Adipocyte (in vitro differentiated cells): ENCODE data around the gene RPSA.

Experiments used
- DNase-seq: peaks from one replicate; pipeline ENCODE4 v3.0.0-alpha.2; 2015; ENCODE audit warnings: low read depth
- H3K27me3 ChIP-seq: replicated peaks from 2 replicates; pipeline ENCODE4 v1.7.0; 2013; ENCODE audit warnings: mild to moderate bottlenecking, low read length, moderate library complexity; ENCODE audit not compliant: control insufficient read depth, insufficient read depth
- H3K36me3 ChIP-seq: 2 replicates; pipeline ENCODE4 v1.7.0; 2013; ENCODE audit warnings: low read length, mild to moderate bottlenecking, moderate library complexity; ENCODE audit not compliant: control insufficient read depth, insufficient read depth, severe bottlenecking
- H3K4me1 ChIP-seq: 2 replicates; pipeline ENCODE4 v1.7.0; 2013; ENCODE audit warnings: mild to moderate bottlenecking, low read length, moderate library complexity; ENCODE audit not compliant: control insufficient read depth, insufficient read depth
- H3K4me3 ChIP-seq: 2 replicates; pipeline ENCODE4 v1.7.0; 2013; ENCODE audit warnings: mild to moderate bottlenecking, low read length, moderate library complexity
- H3K9ac ChIP-seq: 2 replicates; pipeline ENCODE4 v1.7.0; 2013; ENCODE audit warnings: mild to moderate bottlenecking, low read length, moderate library complexity
- H3K9me3 ChIP-seq: 2 replicates; pipeline ENCODE4 v1.7.0; 2013; ENCODE audit warnings: mild to moderate bottlenecking, low read length, moderate library complexity; ENCODE audit not compliant: control insufficient read depth

RPSA gene

GRCh38 chr3:39379778-39380155 is 26.8 kb upstream of the RPSA start:
- Histone ChIP-seq H3K9ac (no peak overlapping the region), H3K36me3 (no peaks in the 10 kb centered on the region), H3K9me3 (no peaks in the 10 kb centered on the region), H3K4me3 (no peak overlapping the region), H3K4me1 (peaks cover 6% of the 10 kb centered on the region), H3K27me3 (peaks cover 5% of the 10 kb centered on the region)
- no peak for DNase-seq

DNA sequence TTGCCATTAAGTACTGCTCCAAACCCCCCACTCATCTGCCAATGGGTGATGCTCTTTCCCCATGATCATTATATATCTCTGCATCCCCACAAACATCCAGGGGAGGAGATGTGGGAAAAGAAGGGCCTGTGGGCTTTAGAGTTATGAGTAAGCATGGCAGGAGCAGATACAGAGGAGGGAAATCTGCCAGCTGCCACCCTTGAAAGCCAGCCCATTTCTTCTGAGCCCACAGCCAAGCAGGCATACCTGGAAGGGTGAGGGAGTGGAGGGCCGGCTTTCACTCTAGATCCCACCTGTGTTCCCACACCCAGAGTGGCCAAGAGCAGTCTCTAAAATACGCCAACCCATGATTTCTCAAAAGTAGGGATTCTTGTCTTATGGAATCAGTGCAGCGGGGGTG is 25.1 kb upstream of the RPSA start:
- H3K4me1 ChIP-seq = peaks cover 15% of the 10 kb centered on the region
- H3K27me3 ChIP-seq = no peaks in the 10 kb centered on the region
- H3K9ac ChIP-seq = no peak overlapping the region
- H3K9me3 ChIP-seq = no peaks in the 10 kb centered on the region
- no peak overlapping the region for H3K4me3 ChIP-seq
- H3K36me3 ChIP-seq = no peaks in the 10 kb centered on the region
- DNase-seq = no peak

DNA sequence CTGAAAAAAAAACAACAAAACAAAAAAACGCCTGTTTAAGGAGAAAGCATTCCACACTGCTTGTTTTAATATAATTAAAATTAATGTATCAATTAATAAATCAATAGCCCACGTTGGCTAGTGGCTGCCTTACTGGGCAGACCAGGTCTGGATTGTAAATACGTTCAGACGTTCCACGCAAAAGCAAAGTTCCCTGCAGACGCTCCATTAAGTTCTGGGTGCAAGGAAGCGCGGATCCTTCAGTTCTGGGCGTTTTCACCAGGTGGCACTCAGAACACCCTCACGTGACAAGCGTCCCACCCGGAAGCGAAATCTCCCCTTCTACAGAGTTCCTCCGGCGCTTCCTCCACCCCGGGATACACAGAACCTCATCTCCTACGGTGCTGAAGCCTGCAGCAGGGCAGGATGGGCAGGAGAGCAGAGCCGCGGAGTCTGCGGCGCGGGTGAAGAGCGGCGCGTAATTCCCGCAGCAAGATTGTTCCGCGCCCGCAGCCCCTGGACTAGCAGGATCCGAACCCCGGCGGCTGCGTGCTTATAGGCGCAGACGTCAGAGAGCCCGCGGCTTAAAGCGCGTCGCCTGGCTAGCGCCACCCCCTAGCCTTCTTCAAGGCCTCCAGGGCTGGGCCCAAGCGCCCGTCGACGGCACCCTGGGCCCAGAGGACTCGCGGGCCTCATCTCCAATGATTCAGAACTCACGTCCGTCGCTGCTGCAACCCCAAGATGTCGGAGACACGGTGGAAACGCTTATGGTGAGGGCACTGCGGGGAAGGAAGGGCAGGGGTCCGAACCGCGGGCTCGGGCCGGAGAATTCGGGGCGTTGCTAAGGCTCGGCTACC is 23.3 kb upstream of the RPSA start, which contains the start of gene SLC25A38:
TSS of gene SLC25A38 (plus strand) at position 326 of the 836 bp plus-strand sequence. CDS start at position 681, 355 bp downstream.
- DNase-seq = peak; percentile 95
- peak within 1 kb of the TSS; percentile 94 for H3K9ac ChIP-seq

GRCh38 chr3:39383881-39384664 is 22.4 kb upstream of the RPSA start:
- DNase-seq = peak; percentile 98
- no peaks in the 10 kb centered on the region for H3K27me3 ChIP-seq

More for the DNA sequence above, 23.3 kb upstream of the RPSA start, which contains the start of gene SLC25A38:
- Histone ChIP-seq H3K36me3 (no peaks in the 10 kb centered on the region), H3K27me3 (no peaks in the 10 kb centered on the region), H3K4me1 (peaks cover 15% of the 10 kb centered on the region), H3K4me3 (peak within 1 kb of the TSS; percentile 96), H3K9me3 (no peaks in the 10 kb centered on the region)

GRCh38 chr3:39384665-39385000 is 21.9 kb upstream of the RPSA start:
- H3K4me3 ChIP-seq = peak overlapping the region; percentile 96
- peaks cover 15% of the 10 kb centered on the region for H3K4me1 ChIP-seq
- no peaks in the 10 kb centered on the region for H3K27me3 ChIP-seq
- H3K9ac ChIP-seq = peak overlapping the region; percentile 94
- DNase-seq = no peak
- H3K36me3 ChIP-seq = peaks cover under 1% of the 10 kb centered on the region
- H3K9me3 ChIP-seq = no peaks in the 10 kb centered on the region

More at GRCh38 chr3:39383881-39384664, 22.4 kb upstream of the RPSA start:
- peaks cover 15% of the 10 kb centered on the region for H3K4me1 ChIP-seq
- peak overlapping the region; percentile 94 for H3K9ac ChIP-seq
- H3K9me3 ChIP-seq = no peaks in the 10 kb centered on the region
- H3K36me3 ChIP-seq = no peaks in the 10 kb centered on the region
- peak overlapping the region; percentile 96 for H3K4me3 ChIP-seq

DNA sequence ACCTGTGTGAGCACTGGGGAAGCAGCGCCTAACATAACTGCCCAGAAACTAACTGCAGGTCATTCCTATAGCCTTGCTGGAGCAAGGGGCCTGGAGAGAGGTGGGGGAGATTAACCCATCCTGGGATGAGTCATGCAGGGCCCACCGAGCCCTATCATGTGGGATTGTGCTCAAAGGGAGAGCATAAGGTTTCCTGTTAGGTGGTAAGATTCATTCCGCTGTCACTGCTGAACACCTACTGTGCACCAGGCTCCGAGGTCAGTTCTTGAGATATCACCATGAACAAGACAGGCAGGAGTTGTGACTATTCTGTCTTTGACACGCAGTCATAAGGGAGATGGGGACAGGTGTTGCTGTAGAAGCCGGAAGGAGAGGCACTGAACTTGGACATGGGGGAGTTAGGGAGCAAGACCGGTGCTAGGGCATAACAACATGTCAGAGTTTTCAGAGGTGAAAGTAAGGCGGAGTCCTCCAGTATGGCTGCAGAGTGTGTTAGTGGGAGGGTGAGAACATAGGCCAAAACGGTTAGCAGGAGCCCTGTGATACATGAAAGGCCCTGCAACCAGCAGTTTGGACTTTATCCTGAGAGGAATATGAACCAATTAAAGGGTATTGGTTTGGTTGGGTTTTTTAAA is 20.9 kb upstream of the RPSA start:
- Histone ChIP-seq H3K36me3 (peaks cover 9% of the 10 kb centered on the region), H3K4me1 (peaks cover 15% of the 10 kb centered on the region), H3K27me3 (no peaks in the 10 kb centered on the region), H3K9me3 (no peaks in the 10 kb centered on the region), H3K9ac (peak overlapping the region; percentile 30), H3K4me3 (peak overlapping the region; percentile 96)
- DNase-seq = no peak

GRCh38 chr3:39386318-39386717 is 20.2 kb upstream of the RPSA start:
- Histone ChIP-seq H3K36me3 (peaks cover 17% of the 10 kb centered on the region), H3K9me3 (no peaks in the 10 kb centered on the region), H3K9ac (no peak overlapping the region), H3K27me3 (no peaks in the 10 kb centered on the region), H3K4me1 (peaks cover 15% of the 10 kb centered on the region), H3K4me3 (no peak overlapping the region)
- DNase-seq = no peak

GRCh38 chr3:39387411-39387975 is 19.0 kb upstream of the RPSA start:
- Histone ChIP-seq H3K27me3 (no peaks in the 10 kb centered on the region), H3K4me1 (peaks cover 14% of the 10 kb centered on the region), H3K36me3 (peaks cover 27% of the 10 kb centered on the region), H3K4me3 (no peak overlapping the region), H3K9me3 (no peaks in the 10 kb centered on the region), H3K9ac (no peak overlapping the region)
- no peak for DNase-seq

- no peaks in the 10 kb centered on the region for H3K27me3 ChIP-seq
- peaks cover 34% of the 10 kb centered on the region for H3K36me3 ChIP-seq
- DNase-seq = no peak
- no peak overlapping the region for H3K4me3 ChIP-seq
- H3K4me1 ChIP-seq = peaks cover 8% of the 10 kb centered on the region
- H3K9ac ChIP-seq = no peak overlapping the region
- H3K9me3 ChIP-seq = no peaks in the 10 kb centered on the region
Measured at GRCh38 chr3:39388153-39388552, 18.4 kb upstream of the RPSA start.

DNA sequence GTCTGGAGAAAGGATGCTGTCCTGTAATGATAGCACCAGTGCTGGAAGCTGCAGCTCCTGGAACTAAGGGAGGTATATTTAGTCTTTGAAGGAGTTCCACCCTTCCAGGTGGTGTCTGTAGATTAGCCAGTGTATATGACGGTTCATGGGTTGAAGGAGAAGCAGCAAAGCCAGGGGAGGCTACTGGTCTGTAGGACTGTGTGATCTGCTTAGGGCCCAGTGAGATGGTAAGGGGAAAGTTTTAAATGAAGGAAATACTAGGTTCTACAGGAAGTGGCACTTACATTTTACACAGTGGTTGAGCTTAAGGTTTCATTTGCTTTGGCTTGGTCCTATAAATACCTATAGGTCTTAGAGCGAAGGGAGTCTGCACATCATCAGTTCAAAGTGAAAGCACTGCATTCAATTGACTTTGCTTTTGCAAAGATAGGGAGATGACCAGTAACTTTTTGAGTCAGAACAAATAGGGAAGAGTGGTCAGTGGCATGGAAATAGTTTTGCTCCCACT is 17.7 kb upstream of the RPSA start:
- no peaks in the 10 kb centered on the region for H3K9me3 ChIP-seq
- no peak overlapping the region for H3K4me3 ChIP-seq
- H3K36me3 ChIP-seq = peaks cover 40% of the 10 kb centered on the region
- no peaks in the 10 kb centered on the region for H3K27me3 ChIP-seq
- H3K9ac ChIP-seq = no peak overlapping the region
- peaks cover 8% of the 10 kb centered on the region for H3K4me1 ChIP-seq
- DNase-seq = no peak
